Stimulated activated CD8-positive, alpha-beta memory T cell treated with anti-CD3 and anti-CD28 coated beads, Interleukin-12 subunit alpha, Interleukin-12 subunit beta, amount 100 ng/mL, for 24 hours (primary cell): Measurements from ENCODE around the gene AFG3L2.

Experiments used
- DNase-seq: peaks from one replicate; pipeline ENCODE4 v3.0.0-alpha.2; 2020; ENCODE audit errors: extremely low read depth

The AFG3L2 gene

GRCh38 chr18:12325726-12326245, 51.2 kb downstream of the AFG3L2 start:
- no peak for DNase-seq

- DNase-seq = no peak
Observed at GRCh38 chr18:12324991-12325725, 51.9 kb downstream of the AFG3L2 start.

GRCh38 chr18:12321333-12321732, 55.7 kb downstream of the AFG3L2 start:
- no peak for DNase-seq

- no peak for DNase-seq
Observed at GRCh38 chr18:12318857-12319256, 58.2 kb downstream of the AFG3L2 start.

GRCh38 chr18:12318334-12318697, 58.7 kb downstream of the AFG3L2 start:
- DNase-seq = no peak

GRCh38 chr18:12317664-12318333, 59.2 kb downstream of the AFG3L2 start:
- no peak for DNase-seq

GRCh38 chr18:12315911-12316310, 61.1 kb downstream of the AFG3L2 start:
- no peak for DNase-seq

GRCh38 chr18:12315490-12315889, 61.5 kb downstream of the AFG3L2 start:
- DNase-seq = no peak

GRCh38 chr18:12314591-12315305, 62.3 kb downstream of the AFG3L2 start:
- DNase-seq = no peak

- DNase-seq = no peak
Observed at GRCh38 chr18:12313530-12314245, 63.3 kb downstream of the AFG3L2 start.

- no peak for DNase-seq
Observed at GRCh38 chr18:12312976-12313375, 64.1 kb downstream of the AFG3L2 start.

- DNase-seq = no peak
Observed at GRCh38 chr18:12310762-12311161, 66.3 kb downstream of the AFG3L2 start.

GRCh38 chr18:12309683-12310198, 67.3 kb downstream of the AFG3L2 start:
- no peak for DNase-seq

- no peak for DNase-seq
Observed at GRCh38 chr18:12308386-12309100, 68.5 kb downstream of the AFG3L2 start.

- no peak for DNase-seq
Observed at GRCh38 chr18:12307701-12308385, 69.2 kb downstream of the AFG3L2 start, which contains the start of gene TUBB6. TUBB6 (plus strand) TSS chr18:12308241; CDS start chr18:12308293, 52 bp downstream.

GRCh38 chr18:12306752-12307700, 70.0 kb downstream of the AFG3L2 start:
- DNase-seq = no peak

GRCh38 chr18:12305930-12306629, 70.9 kb downstream of the AFG3L2 start:
- DNase-seq = no peak

GRCh38 chr18:12305211-12305610, 71.8 kb downstream of the AFG3L2 start:
- DNase-seq = no peak
